ENCODE data around the gene ZNF681. TPM values are rescaled to one million over a fixed set of nuclear protein-coding genes. Genes with fewer than 3 reads are reported as not detected.

Gene ZNF681
- total and polyA plus RNA-seq, 9 of the 15 experiments (the other 6 are each of a cell fraction or from before 2014, with no cell fraction given), result 2.8 to 8.6 (median 4.1) TPM

DNA sequence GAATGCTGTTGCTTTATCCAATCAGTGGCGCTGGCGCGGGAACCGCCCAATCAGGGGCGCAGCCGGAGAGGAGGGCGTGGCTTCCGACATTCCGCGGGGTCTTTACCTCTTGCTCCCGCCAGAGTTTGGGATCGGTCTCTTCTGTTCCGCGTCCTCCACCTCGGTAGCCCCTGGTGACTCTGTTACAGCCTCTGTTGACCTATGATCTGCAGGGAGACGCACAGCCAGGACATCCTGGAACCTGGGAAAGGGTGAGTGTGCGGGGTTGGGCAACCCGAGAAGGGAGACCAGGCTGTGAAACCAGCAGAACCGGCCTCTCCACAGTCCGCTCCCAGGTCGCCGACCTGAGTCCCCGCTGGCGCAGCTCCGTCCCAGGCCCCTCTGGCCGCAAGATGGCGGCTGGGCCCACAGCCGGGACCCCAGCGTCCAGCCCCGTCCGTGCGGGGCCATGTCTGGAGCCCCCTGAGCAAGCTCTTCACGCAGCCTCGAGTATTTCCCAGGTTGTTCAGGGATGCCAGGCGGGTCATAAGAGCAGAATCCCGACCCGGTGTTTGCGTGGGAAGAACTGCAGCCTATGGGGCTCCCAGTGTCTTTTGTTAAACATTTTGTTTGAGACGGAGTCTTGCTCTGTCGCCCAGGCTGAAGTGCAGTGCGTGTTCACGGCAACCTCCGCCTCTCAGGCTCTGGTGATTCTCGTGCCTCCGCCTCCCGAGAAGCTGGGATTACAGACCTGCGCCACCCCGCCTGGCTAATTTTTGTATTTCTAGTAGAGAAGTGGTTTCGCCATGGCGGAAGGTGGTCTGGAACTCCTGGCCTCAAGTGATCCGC lies 4.4 kb upstream of the ZNF681 start (continued):
- TF ChIP-seq, protein P1, sequence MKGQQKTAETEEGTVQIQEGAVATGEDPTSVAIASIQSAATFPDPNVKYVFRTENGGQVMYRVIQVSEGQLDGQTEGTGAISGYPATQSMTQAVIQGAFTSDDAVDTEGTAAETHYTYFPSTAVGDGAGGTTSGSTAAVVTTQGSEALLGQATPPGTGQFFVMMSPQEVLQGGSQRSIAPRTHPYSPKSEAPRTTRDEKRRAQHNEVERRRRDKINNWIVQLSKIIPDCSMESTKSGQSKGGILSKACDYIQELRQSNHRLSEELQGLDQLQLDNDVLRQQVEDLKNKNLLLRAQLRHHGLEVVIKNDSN (CRISPR knock-in tag; IDR thresholded peaks at IDR 0.05), result no peak
- TF ChIP-seq SP1 (CRISPR knock-in tag; IDR thresholded peaks at IDR 0.05) (peak; percentile 52; the same call in 1 of the 2 replicates), ZNF197 (CRISPR knock-in tag; IDR thresholded peaks at IDR 0.05; ENCODE audit: low read depth) (no peak), ZNF263 (CRISPR knock-in tag; IDR thresholded peaks at IDR 0.05; ENCODE audit: borderline replicate concordance) (no peak), RBBP5 (IDR thresholded peaks at IDR 0.05; ENCODE audit: borderline replicate concordance, insufficient read depth, low read length, poor library complexity, severe bottlenecking) (peak; percentile 86), HDAC1 (IDR thresholded peaks at IDR 0.05) (peak in 1 of 2 experiments; percentile 50; a peak in 2 of 4 replicates), POLR2AphosphoS2 (IDR thresholded peaks at IDR 0.05; ENCODE audit: low read length) (no peak), EP400 (IDR thresholded peaks at IDR 0.05) (peak; percentile 56; the same call in 1 of the 2 replicates), SUPT5H (IDR thresholded peaks at IDR 0.05) (peak; percentile 80), HNRNPLL (IDR thresholded peaks at IDR 0.05; ENCODE audit: low read depth, low read length, poor library complexity, severe bottlenecking) (peak; percentile 53), ATF7 (IDR thresholded peaks at IDR 0.05) (0 out of 2 replicates have a peak, but pooled peaks have one; percentile 35), SIN3A (IDR thresholded peaks at IDR 0.05; ENCODE audit: borderline replicate concordance in 2 of 2, control insufficient read depth in 1 of 2, low read depth in 2 of 2, low read length in 2 of 2) (peak; percentile 23 to 39; a peak in 2 of 4 replicates), CXXC5 (CRISPR knock-in tag; IDR thresholded peaks at IDR 0.05) (0 out of 2 replicates have a peak, but pooled peaks have one; percentile 9), TOE1 (IDR thresholded peaks at IDR 0.05; ENCODE audit: borderline replicate concordance) (peak; percentile 37; the same call in 1 of the 2 replicates), TOE1 (CRISPR knock-in tag; IDR thresholded peaks at IDR 0.05; ENCODE audit: borderline replicate concordance, low read depth) (no peak), RB1 (IDR thresholded peaks at IDR 0.05; ENCODE audit: low read depth) (peak; percentile 65; the same call in 1 of the 2 replicates), ZC3H4 (CRISPR knock-in tag; IDR thresholded peaks at IDR 0.05; ENCODE audit: borderline replicate concordance) (no peak), MYBL2 (IDR thresholded peaks at IDR 0.05; ENCODE audit: low read depth) (no peak), MYBL2 (CRISPR knock-in tag; IDR thresholded peaks at IDR 0.05; ENCODE audit: borderline replicate concordance) (no peak), MEF2D (tag; conservative IDR thresholded peaks at IDR 0.05; ENCODE audit: low read depth) (no peak), RHOXF2B (CRISPR knock-in tag; conservative IDR thresholded peaks at IDR 0.05) (no peak), SMARCA5 (IDR thresholded peaks at IDR 0.05) (no peak)
- TF ChIP-seq, protein P2, sequence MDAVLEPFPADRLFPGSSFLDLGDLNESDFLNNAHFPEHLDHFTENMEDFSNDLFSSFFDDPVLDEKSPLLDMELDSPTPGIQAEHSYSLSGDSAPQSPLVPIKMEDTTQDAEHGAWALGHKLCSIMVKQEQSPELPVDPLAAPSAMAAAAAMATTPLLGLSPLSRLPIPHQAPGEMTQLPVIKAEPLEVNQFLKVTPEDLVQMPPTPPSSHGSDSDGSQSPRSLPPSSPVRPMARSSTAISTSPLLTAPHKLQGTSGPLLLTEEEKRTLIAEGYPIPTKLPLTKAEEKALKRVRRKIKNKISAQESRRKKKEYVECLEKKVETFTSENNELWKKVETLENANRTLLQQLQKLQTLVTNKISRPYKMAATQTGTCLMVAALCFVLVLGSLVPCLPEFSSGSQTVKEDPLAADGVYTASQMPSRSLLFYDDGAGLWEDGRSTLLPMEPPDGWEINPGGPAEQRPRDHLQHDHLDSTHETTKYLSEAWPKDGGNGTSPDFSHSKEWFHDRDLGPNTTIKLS (IDR thresholded peaks at IDR 0.05; ENCODE audit: borderline replicate concordance, low read depth), result 0 out of 2 replicates have a peak, but pooled peaks have one; percentile 62
- TF ChIP-seq, protein P3, sequence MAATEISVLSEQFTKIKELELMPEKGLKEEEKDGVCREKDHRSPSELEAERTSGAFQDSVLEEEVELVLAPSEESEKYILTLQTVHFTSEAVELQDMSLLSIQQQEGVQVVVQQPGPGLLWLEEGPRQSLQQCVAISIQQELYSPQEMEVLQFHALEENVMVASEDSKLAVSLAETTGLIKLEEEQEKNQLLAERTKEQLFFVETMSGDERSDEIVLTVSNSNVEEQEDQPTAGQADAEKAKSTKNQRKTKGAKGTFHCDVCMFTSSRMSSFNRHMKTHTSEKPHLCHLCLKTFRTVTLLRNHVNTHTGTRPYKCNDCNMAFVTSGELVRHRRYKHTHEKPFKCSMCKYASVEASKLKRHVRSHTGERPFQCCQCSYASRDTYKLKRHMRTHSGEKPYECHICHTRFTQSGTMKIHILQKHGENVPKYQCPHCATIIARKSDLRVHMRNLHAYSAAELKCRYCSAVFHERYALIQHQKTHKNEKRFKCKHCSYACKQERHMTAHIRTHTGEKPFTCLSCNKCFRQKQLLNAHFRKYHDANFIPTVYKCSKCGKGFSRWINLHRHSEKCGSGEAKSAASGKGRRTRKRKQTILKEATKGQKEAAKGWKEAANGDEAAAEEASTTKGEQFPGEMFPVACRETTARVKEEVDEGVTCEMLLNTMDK (IDR thresholded peaks at IDR 0.05; ENCODE audit: borderline replicate concordance, insufficient read depth, low read depth, low read length, poor library complexity, severe bottlenecking), result no peak
